GM12878 (cell line): Measurements from ENCODE around the gene ADAD1.

ENCODE experiments used
- CBX3 ChIP-seq: fragments of 200-600 bp; sonication (generic); IDR thresholded peaks from 2 replicates; pipeline ENCODE4 v1.6.1; 2016; ENCODE audit warnings: low read depth, borderline replicate concordance
- CBX5 ChIP-seq: sonication (generic); IDR thresholded peaks from 2 replicates; pipeline ENCODE4 v1.6.1; 2016; ENCODE audit warnings: low read depth, moderate library complexity, mild to moderate bottlenecking, inconsistent platforms
- CTCF ChIP-seq, 3 experiments: IDR thresholded peaks in 2 of 3; conservative IDR thresholded peaks in 1 of 3; 2 replicates each; pipeline ENCODE4 v1.5.1; 2011; ENCODE audit warnings: low read depth in 3 of 3, low read length in 3 of 3, mild to moderate bottlenecking in 3 of 3, control low read depth in 2 of 3, moderate library complexity in 2 of 3, inconsistent platforms in 1 of 3, mixed read lengths in 1 of 3; ENCODE audit not compliant: control insufficient read depth in 2 of 3, insufficient read depth in 1 of 3; ENCODE audit errors: extremely low read depth in 1 of 3
- EGR1 ChIP-seq, 2 experiments: IDR thresholded peaks; 1 replicate in 1 of 2; 2 replicates in 1 of 2; pipeline ENCODE4 v1.6.1; 2011 to 2012; ENCODE audit warnings: low read depth in 2 of 2, low read length in 2 of 2, borderline replicate concordance in 1 of 2, mild to moderate bottlenecking in 1 of 2, moderate library complexity in 1 of 2
- FOXK2 ChIP-seq: fragments of 450-650 bp; IDR thresholded peaks from 2 replicates; pipeline ENCODE4 v1.6.1; 2017; ENCODE audit warnings: mild to moderate bottlenecking, moderate library complexity
- HSF1 ChIP-seq: fragments of 150-350 bp; IDR thresholded peaks from 2 replicates; pipeline ENCODE4 v1.6.1; 2014; ENCODE audit warnings: mild to moderate bottlenecking, low read depth, low read length
- NBN ChIP-seq: fragments of 450-650 bp; IDR thresholded peaks from 2 replicates; pipeline ENCODE4 v1.6.1; 2016
- SMC3 ChIP-seq: IDR thresholded peaks from 2 replicates; pipeline ENCODE4 v1.6.1; 2011; ENCODE audit warnings: low read length, improper control_type of control experiment, borderline replicate concordance

GRCh38 chr4:122383341-122383740, 4.5 kb downstream of the ADAD1 start:
- no peak for TF ChIP-seq FOXK2
- TF ChIP-seq CBX5 = no peak
- TF ChIP-seq CTCF (IDR thresholded peaks at IDR 0.05 in 2 of 3, conservative IDR thresholded peaks at IDR 0.05 in 1 of 3; ENCODE audit: control insufficient read depth in 2 of 3, extremely low read depth in 1 of 3, insufficient read depth in 1 of 3, low read depth in 3 of 3, low read length in 3 of 3) = no peak
- no peak for TF ChIP-seq EGR1 (IDR thresholded peaks at IDR 0.05; ENCODE audit: borderline replicate concordance in 1 of 2, low read depth in 2 of 2, low read length in 2 of 2)
- TF ChIP-seq CBX3 = no peak
- no peak for TF ChIP-seq SMC3
- no peak for TF ChIP-seq NBN
- TF ChIP-seq HSF1 = no peak
